HT1080 (cell line): ENCODE data around the gene PTPRN2. TPM values are rescaled to one million over a fixed set of nuclear protein-coding genes. Genes with fewer than 3 reads are reported as not detected.

ENCODE experiments used
- DNase-seq: peaks from one replicate; pipeline ENCODE4 v3.0.0-alpha.2; 2015; ENCODE audit warnings: low read depth
- total RNA-seq: library from RNA; depleted of rRNA; stranded (reverse); fragments of >200 nt; shearing (Covaris generic); gene quantifications from 2 replicates; pipeline ENCODE4 v1.2.3, GENCODE V29; 2014

Gene PTPRN2
- total RNA-seq, 1 experiment from 2014 or later: 0.31 TPM

DNA sequence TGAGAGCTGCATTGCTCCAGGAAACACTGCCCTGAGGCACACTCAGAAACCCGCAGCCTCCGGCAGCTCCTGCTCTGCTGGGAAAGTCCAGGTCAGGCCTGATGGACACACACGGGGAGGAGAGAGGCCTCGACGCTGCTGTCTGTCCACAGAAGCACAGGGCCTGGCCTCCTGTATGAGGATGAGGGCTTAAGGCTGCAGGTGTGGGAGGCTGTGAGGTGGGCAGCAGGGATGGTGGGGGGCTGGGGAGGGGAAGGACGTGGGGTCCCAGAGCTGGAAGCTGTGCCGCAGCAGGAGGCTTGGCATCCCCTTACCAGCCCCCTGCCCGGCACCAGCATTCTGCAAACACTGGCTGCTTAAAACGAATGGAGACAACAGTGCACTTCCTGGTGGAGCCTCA lies 1064.7 kb downstream of the PTPRN2 start:
- DNase-seq: no peak

- no peak for DNase-seq
Observed at GRCh38 chr7:157522189-157522588, 1065.4 kb downstream of the PTPRN2 start.

DNA sequence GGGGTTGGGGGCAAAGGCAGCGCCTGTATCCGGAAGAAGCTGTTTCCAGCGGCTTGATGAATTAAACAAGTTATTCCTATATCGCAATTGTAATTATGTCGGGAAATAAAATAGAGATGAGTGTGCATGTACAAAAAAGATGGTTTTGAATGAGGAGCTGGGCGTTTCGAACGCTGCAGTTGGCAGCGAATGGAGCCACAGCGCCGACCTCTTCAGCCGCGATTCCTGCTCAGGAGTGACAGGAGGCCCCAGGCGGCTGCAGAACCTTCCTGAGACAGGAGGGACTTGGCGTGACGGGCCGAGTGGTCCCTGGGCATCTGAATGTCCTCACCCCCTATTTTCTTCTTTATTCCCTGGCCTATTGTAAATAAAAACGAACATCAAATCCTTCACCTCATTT lies 1065.9 kb downstream of the PTPRN2 start:
- no peak for DNase-seq

GRCh38 chr7:157521061-157521731 lies 1066.4 kb downstream of the PTPRN2 start:
- no peak for DNase-seq

DNA sequence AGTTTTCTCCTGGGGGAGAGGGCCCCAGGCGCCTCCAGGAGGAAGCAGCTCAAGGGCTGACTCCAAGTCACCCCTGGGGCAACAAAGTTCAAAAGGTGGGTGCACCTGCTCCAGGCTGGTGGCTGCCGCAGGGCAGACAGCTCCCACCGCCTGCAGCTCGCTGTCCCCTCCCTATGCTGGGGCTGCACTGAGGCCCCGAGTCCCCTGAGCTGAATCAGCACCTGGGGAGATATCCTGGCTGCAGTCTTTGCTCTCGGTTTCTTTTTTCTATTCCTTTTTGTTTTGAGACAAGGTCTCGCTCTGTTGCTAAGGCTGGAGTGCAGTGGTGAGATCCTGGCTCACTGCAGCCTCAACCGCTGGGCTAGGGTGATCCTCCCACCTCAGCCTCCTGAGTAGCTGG lies 1067.4 kb downstream of the PTPRN2 start:
- no peak for DNase-seq

GRCh38 chr7:157519798-157520244 lies 1067.8 kb downstream of the PTPRN2 start:
- DNase-seq: no peak

- DNase-seq: no peak
Observed at GRCh38 chr7:157519246-157519645, 1068.4 kb downstream of the PTPRN2 start.

DNA sequence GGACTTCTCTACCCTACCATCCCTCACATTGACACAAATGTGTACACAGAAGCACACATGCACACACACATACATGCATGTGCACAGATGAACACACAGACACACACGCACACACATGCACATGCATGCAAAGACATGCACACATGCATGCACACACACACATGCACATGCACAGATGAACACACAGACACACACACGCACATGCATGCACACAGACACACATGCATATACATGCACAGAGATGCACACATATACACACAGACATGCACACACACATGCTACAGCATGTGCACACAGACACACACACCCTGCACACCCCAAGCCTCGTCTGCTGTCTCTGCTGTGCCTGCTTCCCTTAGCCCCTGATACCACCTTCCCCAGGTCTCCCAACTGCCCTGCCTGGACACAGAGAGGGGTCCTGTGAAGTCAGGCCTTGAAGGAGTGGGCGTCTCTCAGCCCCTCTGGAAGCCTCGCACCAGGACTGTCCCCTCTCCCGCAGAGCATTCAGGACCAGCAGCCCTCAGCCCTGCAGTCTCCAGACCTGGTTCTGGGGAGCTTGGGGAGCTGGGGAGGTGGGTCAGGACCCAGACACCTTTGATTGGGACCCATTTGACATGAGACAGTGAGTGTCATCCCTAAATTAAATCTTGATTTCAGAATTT lies 1069.0 kb downstream of the PTPRN2 start:
- DNase-seq: no peak

GRCh38 chr7:157517782-157518513 lies 1069.7 kb downstream of the PTPRN2 start:
- DNase-seq: no peak

DNA sequence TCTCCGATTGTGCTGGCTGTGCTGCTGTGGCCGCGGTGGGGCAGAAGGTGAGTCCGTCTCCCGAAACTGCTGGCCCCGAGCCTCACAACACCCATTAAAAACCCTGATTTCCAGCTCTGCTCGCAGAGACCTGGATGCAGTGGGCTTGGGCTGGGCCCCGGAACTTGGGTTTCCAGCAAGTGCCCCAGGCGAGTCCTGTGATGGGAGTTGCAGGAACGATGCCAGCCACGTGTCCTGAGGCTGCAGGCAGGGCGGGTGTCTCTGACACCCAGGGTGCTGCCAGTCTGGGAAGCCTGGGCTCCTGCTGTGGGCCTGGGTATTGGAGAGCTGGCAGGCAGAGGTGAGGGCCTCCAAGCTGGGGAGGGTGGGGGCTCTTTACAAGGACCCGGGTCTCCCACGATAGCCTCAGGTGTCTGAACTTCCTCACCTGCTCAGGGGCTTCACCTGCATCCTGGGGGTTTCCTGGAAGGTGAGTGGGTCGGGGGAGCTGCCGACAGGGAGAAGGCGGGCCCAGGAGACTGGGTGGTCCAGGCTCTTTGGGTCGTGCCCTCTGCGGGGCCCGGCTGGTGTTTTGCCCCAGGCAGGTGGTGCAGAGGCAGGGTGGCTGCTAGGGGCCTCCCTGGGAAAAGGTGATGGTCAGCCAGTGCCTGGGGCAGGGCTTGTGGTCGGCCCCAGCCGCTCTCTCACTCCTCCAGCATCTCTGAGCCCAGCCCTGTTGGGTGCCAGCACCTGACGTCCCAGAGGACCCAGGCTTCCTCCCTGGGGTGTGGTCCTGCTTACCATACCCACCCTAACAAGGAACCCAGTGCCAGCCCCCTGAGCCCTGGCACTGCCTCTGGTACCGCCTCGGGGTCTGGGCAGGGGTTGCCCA lies 1070.5 kb downstream of the PTPRN2 start:
- DNase-seq: no peak

DNA sequence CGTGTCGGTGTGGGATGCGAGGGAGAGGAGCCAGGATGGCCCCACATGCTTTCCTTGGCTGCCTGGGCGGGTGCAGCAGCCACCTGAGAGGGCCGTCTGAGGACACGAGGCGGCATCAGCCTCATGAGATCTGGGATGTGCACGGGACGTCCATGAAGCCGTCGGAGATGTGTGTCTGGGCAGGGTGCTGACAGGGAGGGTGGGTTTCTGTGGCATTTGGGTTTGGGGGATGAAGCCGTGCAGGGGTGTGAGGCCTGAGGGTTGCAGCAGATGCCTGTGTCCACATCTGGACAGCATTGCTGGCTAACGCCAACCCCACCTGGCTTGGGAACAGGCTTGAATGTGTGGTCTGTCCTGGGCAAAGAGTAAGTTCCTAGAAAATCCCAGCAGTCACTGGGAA lies 1071.3 kb downstream of the PTPRN2 start:
- DNase-seq: no peak

- no peak for DNase-seq
Observed at GRCh38 chr7:157515342-157516041, 1072.1 kb downstream of the PTPRN2 start.

GRCh38 chr7:157514746-157515145 lies 1072.9 kb downstream of the PTPRN2 start:
- DNase-seq: no peak

GRCh38 chr7:157514306-157514705 lies 1073.3 kb downstream of the PTPRN2 start:
- no peak for DNase-seq

DNA sequence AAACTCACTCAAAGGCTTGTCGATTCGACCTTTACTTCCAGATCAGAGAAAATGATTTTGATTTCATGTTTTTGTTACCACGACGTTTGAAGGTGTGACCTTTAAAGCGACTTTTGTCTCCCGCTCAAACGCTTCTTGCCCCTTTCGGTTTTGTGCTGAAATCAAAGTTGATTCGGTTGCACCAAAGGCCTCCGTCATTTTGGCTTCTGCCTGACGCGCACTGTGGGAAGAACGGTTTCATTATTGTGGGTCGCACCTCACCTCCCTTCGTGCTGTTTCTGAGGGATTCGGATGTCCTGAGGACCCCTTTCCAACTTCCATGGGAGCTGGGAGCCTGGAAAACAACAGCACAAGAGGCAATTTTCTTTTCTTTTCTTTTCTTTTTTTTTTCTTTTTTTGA lies 1073.9 kb downstream of the PTPRN2 start:
- DNase-seq: no peak

- no peak for DNase-seq
Observed at GRCh38 chr7:157513162-157513621, 1074.4 kb downstream of the PTPRN2 start.

DNA sequence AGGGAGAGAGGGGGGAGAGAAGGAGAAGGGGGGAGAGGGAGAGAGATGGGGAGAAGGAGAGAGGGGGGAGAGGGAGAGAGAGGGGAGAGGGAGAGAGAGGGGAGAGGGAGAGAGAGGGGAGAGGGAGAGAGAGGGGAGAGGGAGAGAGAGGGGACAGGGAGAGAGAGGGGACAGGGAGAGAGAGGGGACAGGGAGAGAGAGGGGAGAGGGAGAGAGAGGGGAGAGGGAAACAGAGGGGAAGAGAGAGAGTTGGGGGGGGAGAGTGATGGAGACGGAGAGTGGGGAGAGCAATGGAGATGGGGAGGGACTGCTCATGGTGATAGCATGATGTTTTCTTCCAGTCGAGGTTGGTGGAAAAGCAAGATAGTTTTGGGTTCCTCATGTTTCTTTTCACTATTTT lies 1078.4 kb downstream of the PTPRN2 start:
- DNase-seq: no peak

GRCh38 chr7:157508477-157508881 lies 1079.1 kb downstream of the PTPRN2 start:
- no peak for DNase-seq

GRCh38 chr7:157507987-157508386 lies 1079.6 kb downstream of the PTPRN2 start:
- no peak for DNase-seq

GRCh38 chr7:157506268-157506667 lies 1081.4 kb downstream of the PTPRN2 start:
- no peak for DNase-seq

DNA sequence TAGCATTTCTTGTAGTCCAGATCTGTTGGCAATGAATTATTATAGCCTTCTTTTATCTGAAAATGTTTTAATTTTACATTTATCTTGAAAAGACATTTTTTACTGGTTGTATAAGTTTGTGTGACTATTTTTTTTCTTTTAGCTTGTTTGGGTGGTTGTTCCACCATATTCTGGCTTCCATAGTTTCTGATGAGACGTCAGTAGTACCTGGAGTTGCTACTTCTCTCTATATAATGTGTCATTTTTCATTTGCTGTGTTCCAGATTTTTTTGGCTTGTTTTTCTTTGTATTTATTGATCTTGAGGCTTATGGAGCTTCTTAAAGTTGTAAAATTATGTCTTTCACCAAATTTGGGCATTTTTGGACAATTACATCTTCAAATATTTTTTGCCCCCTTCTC lies 1082.0 kb downstream of the PTPRN2 start:
- DNase-seq: no peak
